HL-60/S4 treated with phorbol 12-myristate 13-acetate at 8.2 ng/mL for 4 days and 3 days (cell line): ENCODE results near the gene DCHS1.

Experiments used
- in situ Hi-C: fragments of 300-500 bp; cut with MboI; formaldehyde crosslinking; loops from 2 replicates; pipeline ENCODE4 v1.15.0; 2022; ENCODE audit warnings: low sequenced_read_pairs

The DCHS1 gene

DNA sequence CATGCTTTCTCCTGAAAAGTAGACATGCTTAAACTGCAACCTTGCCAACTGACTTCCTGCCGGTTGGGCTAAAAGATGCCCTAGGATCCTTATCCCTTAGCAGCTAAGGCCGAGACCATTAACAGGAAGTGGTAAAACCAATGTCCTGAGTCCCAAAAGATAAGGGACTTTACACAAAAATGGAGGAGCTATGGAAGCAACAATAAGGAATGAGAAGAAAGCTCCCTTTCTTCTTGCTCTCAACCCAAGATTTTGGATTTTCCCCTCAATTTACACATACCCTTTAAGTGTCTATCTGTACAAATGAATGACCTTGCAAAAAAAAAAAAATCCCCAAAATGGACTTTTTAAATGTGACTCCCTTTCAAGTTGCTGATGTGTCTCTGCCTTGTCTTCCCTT lies 16.4 kb upstream of the DCHS1 start:
- in situ Hi-C loops = loop anchor here (10.0 kb wide), 1 partner anchor 67 kb away; the partner anchor contains the start of genes ILK and RRP8

DNA sequence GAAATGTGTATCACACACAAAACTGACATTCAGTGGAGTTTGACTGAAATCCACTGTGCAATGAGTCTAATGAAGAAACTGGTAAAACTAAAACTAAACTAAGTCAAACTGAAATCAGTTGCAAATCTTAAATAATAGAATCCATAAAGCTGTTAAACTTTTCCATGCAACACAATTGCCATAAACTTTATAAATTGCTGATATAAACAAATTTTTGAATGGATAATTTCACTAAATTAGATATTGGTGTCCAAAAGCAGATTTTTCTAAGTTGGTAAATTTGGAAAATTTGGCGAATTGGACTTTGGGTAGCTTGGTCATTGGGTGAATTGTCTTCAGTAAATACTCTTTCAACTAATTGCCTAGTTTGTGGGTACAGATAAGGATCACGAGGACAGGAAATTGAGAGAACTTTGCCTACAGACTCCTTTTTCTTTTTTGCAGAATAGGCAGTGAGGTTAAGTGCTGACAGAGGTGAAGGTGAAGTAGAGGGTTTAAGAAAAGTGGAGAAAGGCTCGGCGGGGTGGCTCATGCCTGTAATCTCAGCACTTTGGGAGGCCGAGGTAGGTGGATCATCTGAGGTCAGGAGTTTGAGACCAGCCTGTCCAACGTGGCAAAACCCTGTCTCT lies 14.7 kb upstream of the DCHS1 start:
- in situ Hi-C loops = loop anchor here (10.0 kb wide), 1 partner anchor 66 kb away; the partner anchor contains the start of genes ILK and RRP8

DNA sequence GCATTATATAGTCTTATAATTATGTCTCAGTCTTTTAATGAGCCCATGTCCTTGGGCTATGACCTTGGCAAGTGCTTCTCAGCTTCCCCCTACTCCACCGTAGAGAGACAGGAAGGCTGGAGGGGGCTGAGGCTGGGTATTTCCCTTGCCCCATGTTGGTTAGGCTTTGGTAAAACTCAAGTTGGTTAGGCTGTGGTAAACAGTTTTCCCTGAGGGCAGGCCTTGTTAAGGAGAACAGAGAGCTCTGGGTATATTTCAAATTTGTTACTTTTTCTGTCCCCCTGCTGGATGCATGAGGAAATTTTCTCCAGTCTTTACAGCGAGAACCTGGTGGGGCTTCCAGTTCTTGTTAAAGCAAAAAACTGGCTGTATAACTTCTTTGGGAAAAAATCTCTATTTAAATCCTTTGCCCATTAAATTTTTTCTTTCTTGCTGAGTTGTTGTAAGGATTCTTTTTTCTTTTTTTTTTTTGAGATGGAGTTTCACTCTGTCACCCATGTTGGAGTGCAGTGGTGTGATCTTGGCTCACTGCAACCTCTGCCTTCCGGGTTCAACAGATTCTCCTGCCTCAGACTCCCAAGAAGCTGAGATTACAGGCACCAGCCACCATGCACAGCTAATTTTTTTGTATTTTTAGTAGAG lies 12.2 kb upstream of the DCHS1 start:
- in situ Hi-C loops = no loop called here

DNA sequence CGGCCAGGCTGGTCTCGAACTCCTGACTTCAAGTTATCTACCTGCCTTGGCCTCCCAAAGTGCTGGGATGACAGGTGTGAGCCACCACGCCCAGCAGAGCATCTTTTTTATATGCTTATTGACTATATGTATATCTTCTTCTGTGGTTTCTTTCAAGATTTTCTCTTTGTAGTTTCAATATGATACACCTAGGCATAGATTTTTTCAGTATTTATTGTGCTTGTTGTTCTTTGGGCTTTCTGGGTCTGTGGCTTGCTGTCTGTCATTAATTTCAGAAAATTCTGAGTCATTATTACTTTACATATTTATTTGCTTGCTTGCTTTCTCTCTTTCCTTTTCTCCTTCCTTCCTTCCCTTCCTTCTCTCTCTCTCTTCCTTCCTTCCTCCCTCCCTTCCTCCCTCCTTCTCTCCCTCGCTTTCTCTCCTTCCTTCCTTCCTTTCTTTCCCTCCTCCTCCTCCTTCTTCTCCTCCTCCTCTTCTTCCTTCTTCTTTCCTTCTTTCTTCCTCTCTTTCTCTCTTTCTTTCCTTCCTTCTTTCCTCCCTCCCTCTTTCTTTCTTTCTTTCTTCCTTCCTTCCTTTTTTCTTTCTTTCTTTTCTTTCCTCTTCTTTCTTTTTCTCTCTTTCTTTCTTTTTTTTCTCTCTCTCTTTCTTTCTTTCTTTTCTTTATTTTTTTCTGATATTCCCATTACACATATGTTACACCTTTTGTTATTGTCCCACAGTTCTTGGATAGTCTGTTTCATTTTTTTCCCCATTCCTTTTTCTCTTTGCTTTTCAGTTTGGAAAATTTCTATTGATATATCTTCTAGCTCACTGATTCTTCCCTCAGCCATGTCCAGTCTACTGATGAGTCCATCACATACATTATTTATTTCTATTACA lies 10.9 kb upstream of the DCHS1 start:
- in situ Hi-C loops = no loop called here

DNA sequence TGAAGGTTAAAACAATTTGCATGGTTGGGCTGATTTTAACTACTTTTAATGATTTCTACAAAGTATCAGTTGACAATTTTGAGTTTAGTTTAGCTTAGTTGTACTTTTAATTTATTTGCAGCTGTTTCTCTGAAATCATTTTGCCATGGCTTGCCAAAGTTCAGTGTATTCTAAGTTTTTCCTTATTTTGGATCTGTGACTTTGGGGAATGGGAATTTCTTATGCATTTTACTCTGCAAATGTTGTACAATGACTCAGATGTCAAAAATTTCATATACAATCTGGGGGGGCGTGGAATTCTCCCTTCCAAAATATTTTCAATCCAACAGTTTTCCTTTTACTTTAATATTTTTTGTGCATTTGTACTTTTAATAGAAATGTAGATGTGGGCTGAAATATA lies 8.9 kb upstream of the DCHS1 start:
- in situ Hi-C loops = no loop called here

DNA sequence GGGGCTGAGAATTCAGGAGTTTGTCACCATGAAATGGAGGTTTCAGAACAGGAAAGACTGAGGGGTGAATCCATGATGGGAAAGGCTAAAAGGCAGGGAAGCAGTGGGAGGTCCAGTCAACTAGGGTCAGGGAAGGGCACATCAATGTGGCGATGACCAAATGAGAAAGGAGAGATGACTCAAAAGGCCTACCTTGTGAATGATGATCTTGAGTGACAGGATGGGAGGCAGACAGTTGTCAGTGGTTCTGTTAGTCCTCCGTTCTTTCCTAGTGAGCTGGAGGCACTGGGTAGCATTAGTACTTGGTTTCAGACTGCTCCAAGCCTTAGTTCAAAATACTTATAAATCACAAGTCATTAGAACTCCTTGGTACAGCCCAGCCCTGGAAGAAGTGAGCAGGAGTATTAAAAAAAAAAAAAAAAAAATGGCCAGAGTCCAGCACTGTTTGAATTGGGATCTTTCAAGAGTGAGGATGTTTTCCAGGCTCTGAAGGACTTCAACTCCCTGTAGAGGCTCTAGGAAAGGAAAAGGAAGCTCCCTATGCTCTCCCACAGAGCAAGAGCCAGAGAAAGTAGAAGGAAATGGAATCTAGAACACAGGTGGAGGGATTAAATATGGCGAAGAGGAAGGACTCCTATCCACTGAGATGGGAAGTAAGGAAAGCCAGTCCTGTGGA lies 8.3 kb upstream of the DCHS1 start:
- in situ Hi-C loops = no loop called here

DNA sequence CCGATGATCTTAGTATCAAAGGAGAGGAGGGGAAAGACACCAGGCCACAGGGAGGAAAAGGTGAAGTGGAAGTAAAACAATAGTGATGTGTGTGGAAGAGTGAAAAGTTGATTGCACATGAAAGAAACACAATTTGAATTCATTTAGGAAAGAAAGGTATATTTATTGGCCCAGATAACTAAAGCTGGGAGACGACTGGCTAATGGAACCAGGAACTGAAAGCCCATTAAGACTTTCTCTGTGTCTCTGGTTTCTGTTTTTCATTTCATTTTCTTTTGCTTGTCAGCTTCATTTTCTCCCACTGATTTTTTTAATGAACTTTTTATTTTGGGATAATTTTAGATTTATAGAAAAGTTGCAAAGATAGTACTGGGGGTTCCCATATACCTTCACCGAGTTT lies 5.1 kb upstream of the DCHS1 start:
- in situ Hi-C loops = no loop called here

DNA sequence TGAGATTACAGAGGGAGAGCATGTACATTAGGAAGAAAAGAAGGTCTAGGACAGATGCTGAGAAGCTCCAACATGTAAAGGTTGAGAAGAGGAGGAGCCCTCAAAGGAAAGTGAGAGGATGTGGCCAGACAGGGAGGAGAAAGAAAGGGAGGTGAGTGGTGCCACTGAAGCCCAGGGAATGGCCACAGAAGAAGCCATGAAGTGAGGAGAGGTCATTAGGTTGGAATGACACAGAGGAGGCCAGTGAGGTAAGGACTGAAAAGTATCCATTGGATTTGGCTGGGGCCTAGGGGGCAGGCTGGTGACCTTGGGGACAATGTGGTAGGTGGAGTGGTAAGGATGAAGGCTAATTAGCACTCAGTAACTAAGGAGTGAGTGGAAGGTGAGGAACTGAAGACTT lies 3.0 kb upstream of the DCHS1 start:
- in situ Hi-C loops = no loop called here

DNA sequence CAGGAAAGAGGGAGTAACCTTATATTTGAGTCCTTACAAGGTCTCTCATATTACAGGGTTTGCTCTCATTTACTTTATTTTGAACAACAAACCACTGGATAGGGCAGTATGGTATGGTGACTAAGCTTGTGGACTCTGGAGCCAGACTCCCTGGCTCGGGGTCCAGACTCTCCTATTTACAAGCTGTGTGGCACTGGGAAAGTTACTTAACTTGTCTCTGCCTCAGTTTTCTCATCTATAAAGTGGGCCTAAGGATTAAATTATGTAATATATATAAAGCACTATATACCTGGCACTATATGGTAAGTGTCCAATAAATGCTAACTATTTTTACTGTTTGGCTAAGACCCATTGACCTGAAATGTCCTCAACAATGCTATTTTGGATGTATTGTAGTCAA lies 1.7 kb upstream of the DCHS1 start:
- in situ Hi-C loops = no loop called here

DNA sequence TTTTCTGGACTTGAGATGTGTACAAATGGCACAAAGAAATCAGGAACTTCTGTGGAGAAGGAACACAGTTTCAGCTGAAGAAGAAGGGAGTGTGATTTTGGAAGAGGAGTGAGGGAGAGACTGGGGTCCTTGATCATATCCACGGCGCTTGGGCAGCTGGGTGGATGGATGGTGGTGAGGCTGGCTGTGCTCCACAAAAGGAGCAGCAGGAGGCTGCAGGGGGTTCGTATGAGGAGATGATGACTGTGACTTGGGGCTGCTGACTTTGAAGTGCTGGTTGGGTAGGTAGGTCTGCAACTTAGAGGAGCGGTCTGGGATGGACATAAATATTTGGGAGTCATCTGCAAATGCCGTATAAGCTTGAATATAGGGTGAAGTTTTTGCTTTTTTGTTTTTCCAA lies 1.3 kb upstream of the DCHS1 start:
- in situ Hi-C loops = no loop called here

DNA sequence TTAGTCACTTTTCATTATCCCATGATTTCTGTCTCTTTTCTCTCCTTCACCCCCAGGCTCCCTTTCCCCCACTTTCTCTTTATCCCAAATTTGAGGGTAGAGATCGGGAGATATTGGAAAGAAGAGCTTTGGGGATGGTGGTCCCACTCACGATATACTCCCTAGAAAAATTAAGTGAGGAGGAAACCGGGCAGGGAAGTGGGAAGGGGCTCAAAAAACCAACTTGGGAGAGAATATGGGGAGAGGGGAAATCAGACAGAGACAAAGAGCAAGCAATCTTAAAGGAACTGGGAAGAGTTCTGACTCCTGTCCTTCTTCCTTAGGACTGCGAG lies 941 bp upstream of the DCHS1 start:
- in situ Hi-C loops = no loop called here

DNA sequence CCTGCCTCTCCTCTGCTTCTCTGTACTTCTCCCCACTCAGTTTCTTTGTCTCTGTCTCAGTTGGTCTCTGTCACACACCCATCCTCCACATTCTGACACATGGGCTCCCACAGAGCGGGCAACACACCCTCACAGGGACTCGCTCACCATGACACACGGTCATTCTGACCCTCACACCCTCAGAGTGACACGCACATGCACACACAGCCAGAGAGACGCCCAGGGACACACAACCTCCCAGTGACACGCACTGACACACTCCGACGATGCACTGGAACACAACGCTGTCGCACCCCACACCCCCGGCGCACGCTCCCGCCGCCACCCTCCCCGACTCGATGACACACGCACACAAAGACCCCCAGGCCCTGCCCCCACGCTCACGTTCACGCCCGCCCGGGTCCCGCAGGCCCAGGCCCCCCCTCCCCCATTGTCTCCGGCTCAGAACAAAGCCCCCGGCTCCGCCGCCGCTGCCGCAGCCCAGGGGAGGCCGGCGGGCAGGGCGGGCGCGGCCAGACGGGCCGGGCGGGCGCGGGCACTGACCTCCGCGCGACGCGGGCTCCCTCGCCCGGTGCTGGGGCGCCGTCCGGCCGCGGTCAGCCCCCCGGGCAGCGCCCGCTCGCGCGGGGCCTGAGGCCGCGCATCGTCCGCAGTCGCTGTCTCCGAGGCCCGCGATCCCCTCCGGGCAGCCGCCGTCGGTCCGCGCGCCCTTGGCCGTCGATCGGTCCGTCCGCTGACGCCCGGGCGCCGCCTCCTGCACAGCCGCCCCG lies 404 bp downstream of the DCHS1 start:
- in situ Hi-C loops = no loop called here

DNA sequence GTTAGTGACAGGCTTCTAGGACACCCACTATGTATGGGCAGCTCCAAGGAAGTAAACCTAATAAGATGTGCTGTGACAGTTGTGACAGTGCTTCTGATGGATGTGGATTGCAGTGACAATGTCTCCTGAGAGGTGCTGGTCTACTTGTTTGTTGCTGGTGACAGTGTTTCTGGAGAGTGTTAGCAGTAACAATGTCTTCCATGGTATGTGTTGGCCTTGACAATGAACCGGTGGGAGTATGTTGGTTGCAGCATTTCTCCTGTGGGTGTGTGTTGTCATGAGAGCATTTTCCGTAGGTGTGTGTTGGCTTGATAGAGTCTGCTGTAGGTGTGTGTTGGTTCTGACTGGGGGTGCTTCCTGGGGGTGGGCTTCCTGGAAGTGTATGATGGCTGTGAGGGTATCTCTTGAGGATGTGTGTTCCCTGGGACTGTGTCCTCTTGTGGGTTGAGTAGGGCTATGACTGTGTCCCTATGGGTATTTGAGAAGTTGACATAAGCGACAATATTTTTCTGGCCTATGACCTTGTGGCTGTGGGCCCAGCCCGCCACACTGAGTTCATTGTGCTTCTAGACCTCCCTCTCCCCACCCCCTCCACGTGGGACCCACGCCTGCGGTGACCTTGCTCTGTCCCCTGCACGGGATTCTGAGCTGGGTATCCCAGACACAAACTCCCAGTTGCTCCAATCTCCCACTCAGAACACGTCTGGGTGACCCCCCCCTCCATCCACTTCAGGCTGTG lies 1.2 kb downstream of the DCHS1 start:
- in situ Hi-C loops = no loop called here

DNA sequence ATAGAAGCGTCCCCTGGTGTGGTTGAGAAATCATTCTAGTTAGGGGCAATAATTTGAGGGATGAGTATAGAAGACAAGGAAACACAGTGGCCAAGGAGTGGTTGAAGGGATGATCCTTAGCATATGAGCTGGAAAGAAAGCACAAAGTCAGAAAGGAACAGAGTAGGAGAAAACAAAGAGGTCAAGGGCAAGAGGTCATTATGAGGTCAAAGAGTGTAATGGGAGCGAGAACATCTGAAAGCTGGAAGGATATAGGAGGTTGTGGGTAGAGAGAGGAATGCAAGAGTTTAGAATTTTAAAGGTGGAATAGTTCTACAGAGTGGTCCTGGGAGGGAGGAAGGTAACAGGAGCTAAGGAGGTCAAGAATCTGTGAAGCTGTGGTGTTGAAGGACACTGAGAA lies 2.0 kb downstream of the DCHS1 start:
- in situ Hi-C loops = no loop called here

DNA sequence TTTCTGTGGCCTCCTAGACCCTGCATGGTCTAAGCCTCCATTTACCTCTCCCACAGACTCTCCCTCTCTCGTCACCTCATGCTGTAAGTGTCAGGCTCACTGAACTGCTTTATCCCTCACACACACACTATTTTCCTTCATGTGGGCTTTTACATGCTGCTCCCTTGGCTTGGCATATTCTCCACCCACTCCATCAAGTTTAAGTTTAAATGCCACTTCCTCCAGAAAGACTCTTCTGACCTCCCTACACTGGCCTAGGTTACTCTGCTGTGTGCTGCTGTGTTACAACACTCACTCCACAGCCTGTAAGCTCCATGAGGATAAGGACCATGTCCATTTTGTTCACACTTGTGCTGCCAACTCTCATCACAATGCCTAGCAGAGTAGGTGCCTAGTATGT lies 2.5 kb downstream of the DCHS1 start:
- in situ Hi-C loops = no loop called here

DNA sequence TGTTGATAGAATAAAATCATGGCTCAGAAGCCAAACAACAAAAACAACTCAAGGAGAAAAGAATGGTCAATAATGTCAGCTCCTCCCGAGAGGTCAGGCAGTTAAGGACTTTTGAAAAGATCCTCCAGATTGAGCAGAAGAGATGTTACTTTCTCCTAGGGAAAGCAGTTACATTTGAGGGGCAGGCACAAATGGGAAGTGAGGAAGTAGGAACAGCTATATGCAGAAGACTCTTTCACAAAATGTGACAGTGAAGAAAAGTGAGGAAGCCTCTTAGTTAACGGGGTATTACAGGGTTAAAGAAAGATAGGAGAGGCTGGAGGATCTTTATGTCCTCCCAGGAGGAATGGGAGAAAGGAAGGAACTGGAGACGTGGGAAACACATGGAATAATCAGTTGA lies 3.4 kb downstream of the DCHS1 start:
- in situ Hi-C loops = no loop called here

DNA sequence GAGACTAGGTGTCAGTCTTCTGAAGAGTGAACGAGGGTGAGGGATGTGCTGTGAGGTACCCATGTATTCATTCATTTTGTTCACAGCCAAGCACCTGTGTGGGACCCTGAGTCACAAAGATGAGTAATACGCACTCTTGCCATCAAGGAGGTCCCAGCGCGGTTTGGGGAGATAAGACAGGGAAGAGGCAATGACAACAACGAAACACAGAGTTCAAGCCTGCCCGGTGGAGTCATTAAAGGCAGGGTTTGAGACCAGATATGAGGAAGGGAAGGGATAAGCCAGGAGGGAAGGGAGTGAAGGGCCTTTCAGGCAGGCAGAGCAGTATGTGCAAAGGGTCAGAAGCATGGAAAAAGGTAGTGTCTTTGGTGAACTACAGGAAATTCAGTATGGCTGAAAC lies 4.6 kb downstream of the DCHS1 start:
- in situ Hi-C loops = no loop called here

DNA sequence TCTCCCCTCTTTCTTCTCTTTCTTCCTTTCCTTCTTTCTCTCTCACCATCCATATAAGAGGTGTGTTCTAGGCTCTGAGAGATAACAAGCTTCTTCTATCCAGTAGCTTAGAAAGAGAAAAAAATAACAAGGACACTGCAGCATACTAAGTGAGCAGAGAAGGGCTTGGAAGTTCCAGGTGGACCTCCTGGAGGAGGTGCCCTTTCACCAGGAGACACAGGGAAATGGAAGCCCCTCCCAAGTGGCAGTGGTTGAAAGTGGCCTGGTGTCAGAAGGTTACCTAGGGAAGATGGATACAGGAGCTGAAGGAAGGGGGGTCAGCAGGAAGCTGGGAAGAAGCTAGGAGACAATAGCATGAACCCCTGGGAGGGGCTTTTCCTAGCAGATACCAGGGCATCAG lies 5.5 kb downstream of the DCHS1 start:
- in situ Hi-C loops = no loop called here

DNA sequence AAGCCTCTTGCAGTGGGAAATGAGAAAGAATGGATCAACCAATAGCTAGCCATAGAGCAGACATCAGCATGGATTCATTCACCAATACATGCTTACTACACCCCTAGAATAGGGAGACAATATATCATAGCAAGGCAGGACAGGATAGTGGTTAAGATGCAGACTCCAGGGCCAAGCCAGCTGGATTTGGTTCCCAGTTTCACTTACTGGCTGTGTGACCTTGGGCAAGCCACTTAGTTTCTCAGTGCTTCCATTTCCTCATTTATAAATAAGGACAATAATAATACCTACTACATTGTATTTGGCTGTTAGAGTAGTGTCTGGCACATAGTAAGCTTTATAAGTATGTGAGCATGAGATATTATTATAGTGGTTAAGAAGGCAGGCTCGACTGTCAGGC lies 7.1 kb downstream of the DCHS1 start:
- in situ Hi-C loops = no loop called here

DNA sequence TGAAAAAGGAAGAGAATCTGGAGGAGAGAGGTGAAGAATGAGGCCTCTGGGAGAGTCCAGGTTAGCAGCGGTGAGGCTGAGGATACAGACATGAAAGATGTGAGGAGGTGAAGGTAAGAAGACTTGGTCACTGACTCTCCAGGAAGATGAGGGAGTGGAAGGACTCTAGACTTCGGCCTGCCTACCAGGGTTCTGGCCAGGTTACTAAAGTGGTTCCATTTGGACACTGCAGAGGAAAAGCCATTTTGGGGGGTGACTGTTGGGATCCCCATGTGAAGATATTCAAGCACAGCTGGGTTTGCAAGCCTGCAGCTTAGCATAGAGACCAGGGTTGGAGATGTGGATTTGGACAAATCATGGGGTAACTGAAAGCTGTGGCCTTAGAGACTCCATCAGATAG lies 7.8 kb downstream of the DCHS1 start:
- in situ Hi-C loops = no loop called here
